Hepatocyte (in vitro differentiated cells): ENCODE data around the gene PRMT5.

ENCODE experiments used
- EZH2 ChIP-seq: fragments of 200-600 bp; sonication (generic); IDR thresholded peaks from 2 replicates; pipeline ENCODE4 v1.6.1; 2016; ENCODE audit warnings: antibody characterized with exemption, mild to moderate bottlenecking, borderline replicate concordance
- EZH2phosphoT487 ChIP-seq: fragments of 200-600 bp; sonication (generic); IDR thresholded peaks from one replicate; pipeline ENCODE4 v1.6.1; 2018; ENCODE audit warnings: antibody characterized with exemption, mild to moderate bottlenecking, low read depth, moderate library complexity; ENCODE audit not compliant: unreplicated experiment, severe bottlenecking
- TF ChIP-seq, protein P1 (sequence below): fragments of 200-600 bp; sonication (generic); IDR thresholded peaks from 2 replicates; pipeline ENCODE4 v1.5.1; 2016; ENCODE audit warnings: antibody characterized with exemption, mild to moderate bottlenecking; ENCODE audit not compliant: poor library complexity

DNA sequence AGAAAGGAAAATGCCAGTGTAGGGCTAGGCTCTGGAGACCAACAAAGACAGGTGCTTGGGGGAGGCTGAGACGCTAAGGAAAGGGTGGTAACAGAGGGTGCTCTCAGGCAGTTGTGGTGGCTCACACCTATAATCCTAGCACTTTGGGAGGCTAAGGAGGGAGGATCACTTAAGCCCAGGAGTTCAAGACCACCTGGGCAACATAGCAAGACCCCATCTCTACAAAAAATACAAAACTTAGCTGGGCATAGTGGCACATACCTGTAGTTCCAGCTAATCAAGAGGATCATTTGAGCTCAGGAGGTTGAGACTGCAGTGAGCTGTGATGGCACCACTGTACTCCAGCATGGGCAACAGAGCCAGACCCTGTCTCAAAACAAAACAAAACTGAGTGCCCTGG lies 33.8 kb downstream of the PRMT5 start:
- TF ChIP-seq, protein P1, sequence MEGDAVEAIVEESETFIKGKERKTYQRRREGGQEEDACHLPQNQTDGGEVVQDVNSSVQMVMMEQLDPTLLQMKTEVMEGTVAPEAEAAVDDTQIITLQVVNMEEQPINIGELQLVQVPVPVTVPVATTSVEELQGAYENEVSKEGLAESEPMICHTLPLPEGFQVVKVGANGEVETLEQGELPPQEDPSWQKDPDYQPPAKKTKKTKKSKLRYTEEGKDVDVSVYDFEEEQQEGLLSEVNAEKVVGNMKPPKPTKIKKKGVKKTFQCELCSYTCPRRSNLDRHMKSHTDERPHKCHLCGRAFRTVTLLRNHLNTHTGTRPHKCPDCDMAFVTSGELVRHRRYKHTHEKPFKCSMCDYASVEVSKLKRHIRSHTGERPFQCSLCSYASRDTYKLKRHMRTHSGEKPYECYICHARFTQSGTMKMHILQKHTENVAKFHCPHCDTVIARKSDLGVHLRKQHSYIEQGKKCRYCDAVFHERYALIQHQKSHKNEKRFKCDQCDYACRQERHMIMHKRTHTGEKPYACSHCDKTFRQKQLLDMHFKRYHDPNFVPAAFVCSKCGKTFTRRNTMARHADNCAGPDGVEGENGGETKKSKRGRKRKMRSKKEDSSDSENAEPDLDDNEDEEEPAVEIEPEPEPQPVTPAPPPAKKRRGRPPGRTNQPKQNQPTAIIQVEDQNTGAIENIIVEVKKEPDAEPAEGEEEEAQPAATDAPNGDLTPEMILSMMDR: no peak
- TF ChIP-seq EZH2 (no peak), EZH2phosphoT487 (no peak)
